GM12891 (cell line): ENCODE results near the gene EPAS1.

Experiments used
- DNase-seq: peaks from one replicate; pipeline ENCODE4 v3.0.0; 2011; ENCODE audit warnings: low spot score; ENCODE audit not compliant: insufficient read length
- FAIRE-seq: peaks from 2 replicates; lab custom pipeline; 2011; peaks lifted over from hg19 to GRCh38; lab: Jason Lieb, UNC
- PAX5 ChIP-seq: IDR thresholded peaks from 2 replicates; pipeline ENCODE4 v1.6.1; 2011; ENCODE audit warnings: low read length, moderate library complexity, mild to moderate bottlenecking; ENCODE audit not compliant: insufficient read depth, severe bottlenecking
- POLR2A ChIP-seq: IDR thresholded peaks from 2 replicates; pipeline ENCODE4 v1.6.1; 2011; ENCODE audit warnings: low read depth, low read length, control low read depth
- POLR2AphosphoS5 ChIP-seq: IDR thresholded peaks from 2 replicates; pipeline ENCODE4 v1.6.1; 2011; ENCODE audit warnings: low read depth, low read length, control low read depth
- POU2F2 ChIP-seq: IDR thresholded peaks from 2 replicates; pipeline ENCODE4 v1.6.1; 2011; ENCODE audit warnings: low read depth, mild to moderate bottlenecking, control low read depth, low read length, moderate library complexity
- SPI1 ChIP-seq: IDR thresholded peaks from 2 replicates; pipeline ENCODE4 v1.6.1; 2011; ENCODE audit warnings: low read depth, low read length, control low read depth
- TAF1 ChIP-seq: IDR thresholded peaks from 2 replicates; pipeline ENCODE4 v1.6.1; 2011; ENCODE audit warnings: low read depth, low read length, control low read depth

The EPAS1 gene

DNA sequence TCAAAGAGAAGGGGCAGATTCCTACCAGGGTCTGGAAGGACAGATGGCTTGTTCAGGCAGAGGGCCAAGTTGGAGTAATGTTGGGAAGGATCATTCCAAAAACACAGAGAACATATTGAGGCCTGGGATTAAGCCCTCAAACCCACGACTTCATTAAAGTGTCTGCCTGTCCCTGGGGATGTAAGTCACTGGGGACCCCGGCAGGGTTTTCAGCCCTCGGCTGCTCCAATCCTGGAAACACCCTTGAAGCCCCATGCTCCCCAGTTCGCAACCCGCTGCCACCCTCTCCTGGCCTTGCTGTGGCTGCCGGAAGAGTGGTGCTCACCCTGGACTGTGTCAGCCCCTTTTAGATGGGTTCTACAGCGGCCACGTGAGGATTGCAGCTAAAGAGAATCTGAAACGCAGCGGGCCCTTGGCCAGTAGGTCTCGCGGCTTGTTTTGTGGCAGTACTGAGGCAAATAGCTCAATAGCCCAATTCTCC lies 79.9 kb downstream of the EPAS1 start:
- no peak for DNase-seq
- FAIRE-seq: no peak
- TF ChIP-seq PAX5 (no peak), POLR2A (no peak), POLR2AphosphoS5 (no peak), SPI1 (no peak), POU2F2 (no peak), TAF1 (no peak)

DNA sequence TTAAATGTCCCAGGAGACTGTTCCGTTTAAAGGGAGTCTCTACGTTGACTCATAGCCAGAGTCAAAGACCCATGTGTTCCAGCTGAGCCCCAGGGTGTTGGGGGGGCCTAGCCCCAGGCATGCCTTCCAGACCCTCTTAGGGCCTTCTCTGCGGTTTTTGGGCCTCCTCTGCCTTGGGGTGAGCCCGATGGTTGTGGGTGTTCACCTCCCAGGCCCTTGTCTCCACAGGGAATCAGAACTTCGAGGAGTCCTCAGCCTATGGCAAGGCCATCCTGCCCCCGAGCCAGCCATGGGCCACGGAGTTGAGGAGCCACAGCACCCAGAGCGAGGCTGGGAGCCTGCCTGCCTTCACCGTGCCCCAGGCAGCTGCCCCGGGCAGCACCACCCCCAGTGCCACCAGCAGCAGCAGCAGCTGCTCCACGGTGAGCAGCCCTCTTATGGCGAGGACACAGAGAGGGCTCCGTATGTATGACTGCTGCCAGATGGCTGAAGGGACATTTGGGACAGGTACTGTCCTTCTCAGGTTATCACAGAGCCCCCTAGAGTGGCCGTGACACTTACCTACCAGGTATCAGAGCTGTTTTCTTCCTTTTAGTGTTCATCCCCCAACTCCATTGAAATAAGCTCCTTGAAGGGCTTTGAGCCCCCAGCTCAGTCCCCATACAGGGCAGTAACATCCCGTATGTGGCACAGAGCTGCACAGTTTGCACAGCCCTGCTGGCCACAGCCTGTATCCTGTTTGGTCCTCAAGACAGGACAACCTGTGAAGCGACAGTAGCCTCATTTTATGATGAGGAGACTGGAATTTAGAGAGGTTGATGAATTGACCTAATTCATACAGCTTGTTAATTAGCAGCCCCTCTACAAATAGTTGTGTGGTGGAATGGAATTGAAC lies 80.7 kb downstream of the EPAS1 start:
- TF ChIP-seq POLR2A: no peak
- no peak for TF ChIP-seq SPI1
- TF ChIP-seq POU2F2: no peak
- no peak for TF ChIP-seq POLR2AphosphoS5
- no peak for TF ChIP-seq TAF1
- no peak for TF ChIP-seq PAX5
- no peak for FAIRE-seq
- DNase-seq: no peak

DNA sequence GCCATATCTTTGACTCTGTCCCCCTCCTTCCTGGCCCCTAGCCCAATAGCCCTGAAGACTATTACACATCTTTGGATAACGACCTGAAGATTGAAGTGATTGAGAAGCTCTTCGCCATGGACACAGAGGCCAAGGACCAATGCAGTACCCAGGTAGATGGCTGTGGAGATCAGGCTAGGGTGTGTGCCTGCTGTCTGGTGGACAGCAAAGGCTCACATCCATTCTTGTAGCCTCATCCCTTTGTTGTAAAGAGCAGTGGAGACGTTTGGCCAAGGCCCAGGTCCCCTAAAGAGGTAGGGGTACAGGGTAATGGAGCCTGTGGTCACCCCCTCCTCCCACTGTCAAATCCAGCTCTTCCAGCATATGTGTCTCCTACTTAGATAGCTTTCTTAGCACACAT lies 81.4 kb downstream of the EPAS1 start:
- DNase-seq: no peak
- TF ChIP-seq POLR2AphosphoS5 (no peak), TAF1 (no peak), POU2F2 (no peak), PAX5 (no peak), SPI1 (no peak)
- FAIRE-seq: no peak

DNA sequence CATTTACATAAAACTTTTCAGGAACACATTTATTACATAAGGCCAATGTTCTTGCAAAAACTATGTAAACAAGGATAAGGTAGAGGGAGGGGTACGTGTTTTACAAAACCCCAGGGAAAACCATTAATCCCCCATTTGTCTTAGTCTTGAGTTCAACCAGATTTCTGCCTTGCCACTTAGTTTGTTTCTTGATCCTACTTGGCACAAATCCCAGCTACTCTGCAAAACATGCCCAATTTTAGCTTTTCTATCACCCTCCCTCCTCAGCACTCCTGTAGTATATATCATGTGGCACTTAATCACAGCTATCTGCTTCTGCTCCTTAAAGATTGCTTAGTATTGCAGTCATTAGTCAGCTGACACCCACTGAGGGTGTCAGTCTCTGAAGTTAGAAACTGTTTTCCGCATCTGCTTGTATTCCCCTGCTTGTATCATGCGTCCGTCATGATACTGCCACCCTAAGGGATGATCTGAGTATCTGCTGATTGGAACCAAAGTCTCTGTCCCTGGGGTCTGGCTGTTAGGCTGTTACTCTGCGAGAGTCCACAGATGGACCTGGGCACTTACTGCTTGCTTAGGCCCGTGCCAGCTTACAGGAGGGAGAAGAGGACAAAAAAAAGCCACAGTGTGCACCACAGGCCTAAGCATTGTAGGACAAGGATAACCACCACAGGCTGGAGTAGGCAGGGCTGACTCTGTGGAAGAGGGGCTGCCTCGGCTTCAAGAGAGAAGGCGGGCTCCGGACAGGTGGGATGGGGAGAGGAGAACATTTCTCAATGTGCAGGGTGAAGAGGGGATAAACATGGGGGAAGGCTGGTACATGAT lies 82.2 kb downstream of the EPAS1 start:
- FAIRE-seq (no peak), DNase-seq (no peak)
- TF ChIP-seq SPI1: no peak
- no peak for TF ChIP-seq POLR2A
- no peak for TF ChIP-seq POLR2AphosphoS5
- TF ChIP-seq PAX5: no peak
- TF ChIP-seq TAF1: no peak
- TF ChIP-seq POU2F2: no peak

DNA sequence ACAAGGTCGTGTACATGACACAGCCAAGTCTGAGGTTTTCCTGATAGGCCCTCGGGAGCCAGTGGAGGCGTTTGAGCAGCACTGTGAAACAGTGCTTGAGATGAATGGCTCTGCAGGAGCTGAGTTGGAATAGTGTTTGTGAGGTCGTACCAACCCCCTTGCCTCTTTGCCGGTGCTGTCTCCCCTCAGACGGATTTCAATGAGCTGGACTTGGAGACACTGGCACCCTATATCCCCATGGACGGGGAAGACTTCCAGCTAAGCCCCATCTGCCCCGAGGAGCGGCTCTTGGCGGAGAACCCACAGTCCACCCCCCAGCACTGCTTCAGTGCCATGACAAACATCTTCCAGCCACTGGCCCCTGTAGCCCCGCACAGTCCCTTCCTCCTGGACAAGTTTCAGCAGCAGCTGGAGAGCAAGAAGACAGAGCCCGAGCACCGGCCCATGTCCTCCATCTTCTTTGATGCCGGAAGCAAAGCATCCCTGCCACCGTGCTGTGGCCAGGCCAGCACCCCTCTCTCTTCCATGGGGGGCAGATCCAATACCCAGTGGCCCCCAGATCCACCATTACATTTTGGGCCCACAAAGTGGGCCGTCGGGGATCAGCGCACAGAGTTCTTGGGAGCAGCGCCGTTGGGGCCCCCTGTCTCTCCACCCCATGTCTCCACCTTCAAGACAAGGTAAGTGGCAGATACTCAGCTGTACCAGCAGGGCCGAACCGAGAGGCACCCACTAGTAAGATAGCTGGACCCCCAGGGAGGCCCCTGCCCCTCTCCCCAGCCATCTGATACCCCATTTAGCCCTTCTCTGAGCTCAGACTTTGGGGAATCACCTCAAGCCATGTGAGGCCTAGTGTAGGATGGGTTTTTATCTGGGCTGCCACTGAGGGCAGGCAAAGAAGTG lies 83.1 kb downstream of the EPAS1 start:
- TF ChIP-seq POU2F2 (no peak), SPI1 (no peak), TAF1 (no peak), POLR2A (no peak), POLR2AphosphoS5 (no peak), PAX5 (no peak)
- DNase-seq: no peak
- no peak for FAIRE-seq

DNA sequence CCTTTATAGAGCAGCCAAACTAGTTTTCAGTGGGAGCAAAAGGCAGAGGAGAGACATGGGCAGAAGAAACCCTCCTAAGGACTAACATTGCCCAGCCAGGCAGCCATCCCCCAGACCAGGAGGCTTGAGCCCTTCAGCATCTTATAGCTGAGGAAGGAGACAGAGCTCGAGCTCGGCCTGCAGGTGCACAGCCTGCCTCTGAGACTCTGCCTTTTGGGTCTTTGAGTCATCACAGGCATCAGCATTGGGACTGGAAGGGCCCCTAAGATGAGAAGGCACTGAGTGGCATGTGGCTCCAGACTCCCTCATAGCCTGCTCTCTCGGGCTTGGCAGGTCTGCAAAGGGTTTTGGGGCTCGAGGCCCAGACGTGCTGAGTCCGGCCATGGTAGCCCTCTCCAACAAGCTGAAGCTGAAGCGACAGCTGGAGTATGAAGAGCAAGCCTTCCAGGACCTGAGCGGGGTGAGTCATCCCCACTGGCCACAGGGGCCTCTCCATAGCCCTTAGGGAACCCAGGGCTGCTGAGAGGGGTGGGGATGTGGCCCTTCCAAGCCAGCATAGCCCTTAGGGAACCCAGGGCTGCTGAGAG lies 84.1 kb downstream of the EPAS1 start:
- FAIRE-seq: no peak
- TF ChIP-seq PAX5 (no peak), POLR2AphosphoS5 (no peak), SPI1 (no peak)
- no peak for DNase-seq

DNA sequence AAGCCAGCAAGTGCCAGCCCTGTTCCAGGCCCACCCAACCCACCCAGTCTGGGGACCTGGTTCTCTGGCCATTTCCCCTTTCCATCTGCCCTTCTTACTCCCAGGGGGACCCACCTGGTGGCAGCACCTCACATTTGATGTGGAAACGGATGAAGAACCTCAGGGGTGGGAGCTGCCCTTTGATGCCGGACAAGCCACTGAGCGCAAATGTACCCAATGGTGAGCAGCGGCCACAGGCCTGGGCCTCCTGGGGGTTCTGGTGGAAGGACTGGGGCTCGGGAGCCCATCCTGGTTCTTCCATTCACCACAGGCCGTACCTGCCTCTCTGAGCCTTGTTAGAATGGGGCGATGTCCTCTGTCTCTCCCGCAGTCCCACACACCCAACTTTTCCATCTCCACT lies 84.7 kb downstream of the EPAS1 start:
- no peak for FAIRE-seq
- no peak for DNase-seq
- TF ChIP-seq SPI1 (no peak), POLR2A (no peak), PAX5 (no peak), POLR2AphosphoS5 (no peak), TAF1 (no peak), POU2F2 (no peak)

DNA sequence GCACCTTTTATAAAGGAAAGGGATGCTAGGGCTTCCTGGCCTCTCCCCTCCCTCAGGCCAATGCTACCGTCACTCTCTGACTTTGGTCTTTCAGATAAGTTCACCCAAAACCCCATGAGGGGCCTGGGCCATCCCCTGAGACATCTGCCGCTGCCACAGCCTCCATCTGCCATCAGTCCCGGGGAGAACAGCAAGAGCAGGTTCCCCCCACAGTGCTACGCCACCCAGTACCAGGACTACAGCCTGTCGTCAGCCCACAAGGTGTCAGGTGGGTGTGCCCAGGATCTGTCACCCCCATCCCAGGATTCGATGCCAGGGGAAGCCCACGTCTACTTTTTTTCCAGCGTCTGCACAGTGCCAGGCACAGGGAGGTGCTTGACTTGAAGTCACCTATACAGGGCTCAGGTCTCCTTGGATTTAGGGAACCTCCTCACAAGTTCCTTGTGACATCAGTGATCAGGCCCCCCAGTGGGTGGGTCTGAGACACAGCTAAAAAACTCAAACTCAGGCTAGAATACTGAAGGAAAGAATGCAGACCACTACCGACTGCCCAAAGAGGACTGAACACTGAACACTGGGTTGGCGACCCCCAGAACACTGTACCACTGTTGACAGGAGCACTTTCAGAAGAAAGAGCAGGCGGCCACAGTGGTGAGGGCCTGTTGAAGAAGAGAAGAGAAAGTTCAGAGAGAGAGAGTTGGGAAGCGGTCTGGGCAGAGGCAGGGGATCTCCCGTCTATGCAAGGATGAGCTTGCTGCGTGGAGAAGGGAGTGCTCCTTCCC lies 85.3 kb downstream of the EPAS1 start:
- TF ChIP-seq POLR2A: no peak
- no peak for TF ChIP-seq POU2F2
- no peak for TF ChIP-seq SPI1
- no peak for TF ChIP-seq POLR2AphosphoS5
- TF ChIP-seq PAX5: no peak
- TF ChIP-seq TAF1: no peak
- DNase-seq: no peak
- no peak for FAIRE-seq

DNA sequence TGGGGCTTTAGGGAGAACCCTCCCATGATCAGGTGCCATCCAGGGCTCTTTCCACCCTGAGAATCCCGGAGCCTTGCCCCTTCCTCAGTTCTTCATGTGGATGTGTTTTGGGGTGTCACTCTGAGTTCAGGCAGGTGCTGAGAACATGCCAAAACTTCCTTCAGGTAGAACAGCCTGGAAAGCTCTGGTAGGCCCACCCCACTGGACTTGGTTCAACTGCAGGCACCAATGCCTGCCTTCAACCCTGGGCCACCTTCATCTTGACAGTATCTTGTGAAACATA lies 85.8 kb downstream of the EPAS1 start:
- no peak for FAIRE-seq
- no peak for TF ChIP-seq SPI1
- DNase-seq: no peak
